NCI-H774 (cell line): ENCODE measurements around the gene PREP.

Experiments used
- DNase-seq: peaks from one replicate; lab custom pipeline; 2025; lab: John Stamatoyannopoulos, UW

PREP gene

GRCh38 chr6:105397987-105398386 lies 4.9 kb downstream of the PREP start:
- DNase-seq: peak; percentile 12

- DNase-seq: no peak
These were observed 11.2 kb downstream of the PREP start for GRCh38 chr6:105391705-105392104.

- no peak for DNase-seq
These were observed 13.3 kb downstream of the PREP start for GRCh38 chr6:105389543-105389942.

GRCh38 chr6:105388392-105388791 lies 14.5 kb downstream of the PREP start:
- DNase-seq: no peak

GRCh38 chr6:105384004-105384403 lies 18.9 kb downstream of the PREP start:
- DNase-seq: no peak

- DNase-seq: no peak
These were observed 19.9 kb downstream of the PREP start for GRCh38 chr6:105382958-105383357.

GRCh38 chr6:105382496-105382895 lies 20.4 kb downstream of the PREP start:
- no peak for DNase-seq

- no peak for DNase-seq
These were observed 22.2 kb downstream of the PREP start for GRCh38 chr6:105380634-105381033.

- DNase-seq: no peak
These were observed 27.1 kb downstream of the PREP start for GRCh38 chr6:105375797-105376196.

- DNase-seq: no peak
These were observed 28.9 kb downstream of the PREP start for GRCh38 chr6:105374010-105374420.

- DNase-seq: no peak
These were observed 29.4 kb downstream of the PREP start for GRCh38 chr6:105373481-105373880.

- no peak for DNase-seq
These were observed 30.1 kb downstream of the PREP start for GRCh38 chr6:105372849-105373182.

GRCh38 chr6:105372142-105372848 lies 30.6 kb downstream of the PREP start:
- no peak for DNase-seq

- no peak for DNase-seq
These were observed 32.5 kb downstream of the PREP start for GRCh38 chr6:105370351-105370750.

- no peak for DNase-seq
These were observed 33.7 kb downstream of the PREP start for GRCh38 chr6:105369145-105369544.

GRCh38 chr6:105364243-105364642 lies 38.6 kb downstream of the PREP start:
- no peak for DNase-seq

GRCh38 chr6:105363100-105363754 lies 39.7 kb downstream of the PREP start:
- peak; percentile 30 for DNase-seq

- no peak for DNase-seq
These were observed 43.2 kb downstream of the PREP start for GRCh38 chr6:105359419-105360370.

GRCh38 chr6:105357165-105357564 lies 45.7 kb downstream of the PREP start:
- DNase-seq: no peak

- no peak for DNase-seq
These were observed 50.8 kb downstream of the PREP start for GRCh38 chr6:105352037-105352617.

- DNase-seq: no peak
These were observed 54.0 kb downstream of the PREP start for GRCh38 chr6:105348897-105349296.

- no peak for DNase-seq
These were observed 56.8 kb downstream of the PREP start for GRCh38 chr6:105346052-105346451.
